ENCODE results near the gene CD22. TPM values are rescaled to one million over a fixed set of nuclear protein-coding genes. Genes with fewer than 3 reads are reported as not detected.
A peak's percentile ranks its signal among the peaks of the same experiment; 100 is the strongest.

Gene CD22
- total RNA-seq, 1 experiment from 2014 or later, result 454 TPM

- no peaks in the 10 kb centered on the region for H3K27me3 ChIP-seq (ENCODE audit: low read length)
- H3K4me3 ChIP-seq (ENCODE audit: low read length), result no peak overlapping the region
- peak; percentile 24 for DNase-seq
- no peaks in the 10 kb centered on the region for H3K9me3 ChIP-seq (ENCODE audit: low read length)
- peaks cover 56% of the 10 kb centered on the region for H3K4me1 ChIP-seq (ENCODE audit: low read length)
- H3K9ac ChIP-seq (ENCODE audit: low read length), result no peak overlapping the region
- H4K20me1 ChIP-seq (ENCODE audit: insufficient read depth, low read depth, low read length), result peaks cover 31% of the 10 kb centered on the region
- H3K4me2 ChIP-seq (ENCODE audit: low read depth, low read length, poor library complexity, severe bottlenecking), result no peak overlapping the region
- H3K79me2 ChIP-seq (ENCODE audit: low read length), result no peaks in the 10 kb centered on the region
- peaks cover 19% of the 10 kb centered on the region for H3K36me3 ChIP-seq (ENCODE audit: insufficient read depth, low read length)
- H3K27ac ChIP-seq (ENCODE audit: low read length), result no peak overlapping the region
- no peak overlapping the region for H2AFZ ChIP-seq (ENCODE audit: low read length)
- H3K9me2 ChIP-seq (replicated peaks; ENCODE audit: insufficient read depth, low read length), result no peaks in the 10 kb centered on the region
These were observed 15.6 kb downstream of the CD22 start for GRCh38 chr19:35344511-35345031.

- H3K79me2 ChIP-seq (ENCODE audit: low read length), result no peaks in the 10 kb centered on the region
- H2AFZ ChIP-seq (ENCODE audit: low read length), result no peak overlapping the region
- H3K9ac ChIP-seq (ENCODE audit: low read length), result peak overlapping the region; percentile 58; the same call in 1 of the 2 replicates
- H3K9me3 ChIP-seq (ENCODE audit: low read length), result no peaks in the 10 kb centered on the region
- H3K27me3 ChIP-seq (ENCODE audit: low read length), result no peaks in the 10 kb centered on the region
- no peak overlapping the region for H3K4me3 ChIP-seq (ENCODE audit: low read length)
- DNase-seq, result peak; percentile 40
- H3K4me2 ChIP-seq (ENCODE audit: low read depth, low read length, poor library complexity, severe bottlenecking), result peak overlapping the region; percentile 53
- peaks cover 67% of the 10 kb centered on the region for H3K4me1 ChIP-seq (ENCODE audit: low read length)
- H3K27ac ChIP-seq (ENCODE audit: low read length), result peak overlapping the region; percentile 87
- peaks cover 16% of the 10 kb centered on the region for H3K36me3 ChIP-seq (ENCODE audit: insufficient read depth, low read length)
- H4K20me1 ChIP-seq (ENCODE audit: insufficient read depth, low read depth, low read length), result peaks cover 37% of the 10 kb centered on the region
- no peaks in the 10 kb centered on the region for H3K9me2 ChIP-seq (replicated peaks; ENCODE audit: insufficient read depth, low read length)
These were observed 16.7 kb downstream of the CD22 start for GRCh38 chr19:35345671-35346111.

- peak overlapping the region; percentile 87 for H3K27ac ChIP-seq (ENCODE audit: low read length)
- no peaks in the 10 kb centered on the region for H3K79me2 ChIP-seq (ENCODE audit: low read length)
- DNase-seq, result peak; percentile 76
- H3K36me3 ChIP-seq (ENCODE audit: insufficient read depth, low read length), result peaks cover 12% of the 10 kb centered on the region
- H3K9ac ChIP-seq (ENCODE audit: low read length), result peak overlapping the region; percentile 58
- no peaks in the 10 kb centered on the region for H3K9me2 ChIP-seq (replicated peaks; ENCODE audit: insufficient read depth, low read length)
- H3K4me1 ChIP-seq (ENCODE audit: low read length), result peaks cover 71% of the 10 kb centered on the region
- peak overlapping the region; percentile 16; the same call in 1 of the 2 replicates for H3K4me3 ChIP-seq (ENCODE audit: low read length)
- no peaks in the 10 kb centered on the region for H3K27me3 ChIP-seq (ENCODE audit: low read length)
- H3K4me2 ChIP-seq (ENCODE audit: low read depth, low read length, poor library complexity, severe bottlenecking), result peak overlapping the region; percentile 53
- peaks cover 33% of the 10 kb centered on the region for H4K20me1 ChIP-seq (ENCODE audit: insufficient read depth, low read depth, low read length)
- no peaks in the 10 kb centered on the region for H3K9me3 ChIP-seq (ENCODE audit: low read length)
- H2AFZ ChIP-seq (ENCODE audit: low read length), result no peak overlapping the region
These were observed 17.4 kb downstream of the CD22 start for GRCh38 chr19:35346193-35347052.

- H3K27ac ChIP-seq (ENCODE audit: low read length), result peak within 1 kb of the TSS; percentile 87
- H3K4me3 ChIP-seq (ENCODE audit: low read length), result peak within 1 kb of the TSS; percentile 16; the same call in 1 of the 2 replicates
- no peak within 1 kb of the TSS for H2AFZ ChIP-seq (ENCODE audit: low read length)
- peak; percentile 92 for DNase-seq
- no peaks in the 10 kb centered on the region for H3K9me3 ChIP-seq (ENCODE audit: low read length)
- H3K4me2 ChIP-seq (ENCODE audit: low read depth, low read length, poor library complexity, severe bottlenecking), result peak within 1 kb of the TSS; percentile 53
- H3K9ac ChIP-seq (ENCODE audit: low read length), result peak within 1 kb of the TSS; percentile 58
- H3K79me2 ChIP-seq (ENCODE audit: low read length), result no peaks in the 10 kb centered on the region
- peaks cover 73% of the 10 kb centered on the region for H3K4me1 ChIP-seq (ENCODE audit: low read length)
- H3K36me3 ChIP-seq (ENCODE audit: insufficient read depth, low read length), result peaks cover 10% of the 10 kb centered on the region
- no peaks in the 10 kb centered on the region for H3K9me2 ChIP-seq (replicated peaks; ENCODE audit: insufficient read depth, low read length)
- H4K20me1 ChIP-seq (ENCODE audit: insufficient read depth, low read depth, low read length), result peaks cover 29% of the 10 kb centered on the region
- no peaks in the 10 kb centered on the region for H3K27me3 ChIP-seq (ENCODE audit: low read length)
These were observed 18.4 kb downstream of the CD22 start, which contains the start of gene FFAR1 for GRCh38 chr19:35347171-35347929. FFAR1 (plus strand) TSS chr19:35347902; CDS start chr19:35351552, 3,650 bp downstream.

GRCh38 chr19:35347930-35348298 lies 18.9 kb downstream of the CD22 start:
- H2AFZ ChIP-seq (ENCODE audit: low read length), result no peak overlapping the region
- H3K9me3 ChIP-seq (ENCODE audit: low read length), result no peaks in the 10 kb centered on the region
- H3K4me2 ChIP-seq (ENCODE audit: low read depth, low read length, poor library complexity, severe bottlenecking), result peak overlapping the region; percentile 53
- no peak for DNase-seq
- peaks cover 79% of the 10 kb centered on the region for H3K4me1 ChIP-seq (ENCODE audit: low read length)
- no peaks in the 10 kb centered on the region for H3K27me3 ChIP-seq (ENCODE audit: low read length)
- no peaks in the 10 kb centered on the region for H3K9me2 ChIP-seq (replicated peaks; ENCODE audit: insufficient read depth, low read length)
- H4K20me1 ChIP-seq (ENCODE audit: insufficient read depth, low read depth, low read length), result peaks cover 27% of the 10 kb centered on the region
- H3K4me3 ChIP-seq (ENCODE audit: low read length), result no peak overlapping the region
- H3K79me2 ChIP-seq (ENCODE audit: low read length), result no peaks in the 10 kb centered on the region
- H3K27ac ChIP-seq (ENCODE audit: low read length), result peak overlapping the region; percentile 87
- H3K9ac ChIP-seq (ENCODE audit: low read length), result peak overlapping the region; percentile 1; the same call in 1 of the 2 replicates
- H3K36me3 ChIP-seq (ENCODE audit: insufficient read depth, low read length), result peaks cover 10% of the 10 kb centered on the region

GRCh38 chr19:35348911-35349611 lies 20.1 kb downstream of the CD22 start:
- Histone ChIP-seq H2AFZ (ENCODE audit: low read length) (no peak overlapping the region), H3K27me3 (ENCODE audit: low read length) (no peaks in the 10 kb centered on the region), H4K20me1 (ENCODE audit: insufficient read depth, low read depth, low read length) (peaks cover 23% of the 10 kb centered on the region), H3K9me2 (replicated peaks; ENCODE audit: insufficient read depth, low read length) (no peaks in the 10 kb centered on the region), H3K4me1 (ENCODE audit: low read length) (peaks cover 79% of the 10 kb centered on the region), H3K4me2 (ENCODE audit: low read depth, low read length, poor library complexity, severe bottlenecking) (peak overlapping the region; percentile 53), H3K9me3 (ENCODE audit: low read length) (no peaks in the 10 kb centered on the region), H3K36me3 (ENCODE audit: insufficient read depth, low read length) (peaks cover 4% of the 10 kb centered on the region; the same call in 1 of the 2 replicates), H3K4me3 (ENCODE audit: low read length) (no peak overlapping the region), H3K27ac (ENCODE audit: low read length) (peak overlapping the region; percentile 39), H3K9ac (ENCODE audit: low read length) (no peak overlapping the region), H3K79me2 (ENCODE audit: low read length) (no peaks in the 10 kb centered on the region)
- peak; percentile 75 for DNase-seq

- H3K9me2 ChIP-seq (replicated peaks; ENCODE audit: insufficient read depth, low read length), result no peaks in the 10 kb centered on the region
- peak; percentile 62 for DNase-seq
- H3K9ac ChIP-seq (ENCODE audit: low read length), result no peak overlapping the region
- H3K79me2 ChIP-seq (ENCODE audit: low read length), result no peaks in the 10 kb centered on the region
- no peaks in the 10 kb centered on the region for H3K9me3 ChIP-seq (ENCODE audit: low read length)
- peaks cover 23% of the 10 kb centered on the region for H4K20me1 ChIP-seq (ENCODE audit: insufficient read depth, low read depth, low read length)
- H3K4me2 ChIP-seq (ENCODE audit: low read depth, low read length, poor library complexity, severe bottlenecking), result no peak overlapping the region
- H3K4me3 ChIP-seq (ENCODE audit: low read length), result no peak overlapping the region
- peaks cover 71% of the 10 kb centered on the region for H3K4me1 ChIP-seq (ENCODE audit: low read length)
- H3K36me3 ChIP-seq (ENCODE audit: insufficient read depth, low read length), result no peaks in the 10 kb centered on the region; the same call in 1 of the 2 replicates
- H3K27ac ChIP-seq (ENCODE audit: low read length), result peak overlapping the region; percentile 39; the same call in 1 of the 2 replicates
- no peak overlapping the region for H2AFZ ChIP-seq (ENCODE audit: low read length)
- H3K27me3 ChIP-seq (ENCODE audit: low read length), result no peaks in the 10 kb centered on the region
These were observed 20.9 kb downstream of the CD22 start for GRCh38 chr19:35349614-35350521.

All from Karpas-422 (cell line).